Central memory CD8-positive, alpha-beta T cell (primary cell): ENCODE measurements around the gene KHDRBS2.

Experiments
- ATAC-seq: fragments of 150-1000 bp; cut with Tn5 transposase; replicated peaks from 2 replicates; pipeline ENCODE4 v1.10.0; 2022; ENCODE audit warnings: mild to moderate bottlenecking, moderate FRiP score, moderate number of reproducible peaks; ENCODE audit not compliant: poor library complexity, severe bottlenecking; ENCODE audit errors: extremely low read depth
- DNase-seq, 2 donors: peaks; one replicate each; pipeline ENCODE4 v3.0.0; 2021; ENCODE audit warnings: low spot score in 2 of 2
- H3K27ac Mint-ChIP-seq: one replicate; pipeline ENCODE4 v1.8.0; 2022; ENCODE audit warnings: low read depth, mild to moderate bottlenecking, moderate library complexity, mixed read lengths
- H3K27me3 Mint-ChIP-seq: one replicate; pipeline ENCODE4 v1.8.0; 2022; ENCODE audit warnings: mixed read lengths
- H3K36me3 Mint-ChIP-seq: one replicate; pipeline ENCODE4 v1.8.0; 2022; ENCODE audit warnings: mild to moderate bottlenecking, moderate library complexity, mixed read lengths; ENCODE audit not compliant: insufficient read depth
- H3K4me1 Mint-ChIP-seq: one replicate; pipeline ENCODE4 v1.8.0; 2022; ENCODE audit warnings: mixed read lengths
- H3K4me3 Mint-ChIP-seq: one replicate; pipeline ENCODE4 v1.8.0; 2022; ENCODE audit warnings: mild to moderate bottlenecking, moderate library complexity, mixed read lengths
- H3K9me3 Mint-ChIP-seq: one replicate; pipeline ENCODE4 v1.8.0; 2022; ENCODE audit warnings: mixed read lengths

KHDRBS2 gene

DNA sequence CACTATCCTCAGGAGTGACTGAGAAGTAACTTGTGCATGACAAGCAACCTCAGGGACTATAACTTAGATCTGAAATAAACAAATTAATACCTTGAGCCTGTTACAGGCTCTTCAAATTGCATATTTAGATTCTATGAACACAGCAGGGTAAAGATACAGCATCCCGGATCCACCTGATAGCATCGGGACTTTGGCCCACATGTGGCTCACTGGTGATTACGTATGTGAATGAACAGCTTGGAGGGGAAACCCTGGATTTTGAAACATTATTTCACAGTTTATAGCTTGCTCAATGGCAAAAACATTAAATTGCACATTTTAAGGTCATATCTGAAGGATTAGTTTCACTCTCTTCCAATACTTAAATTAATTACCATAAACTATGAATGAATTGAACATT, 133.2 kb downstream of the KHDRBS2 start:
- ATAC-seq: no peak

DNA sequence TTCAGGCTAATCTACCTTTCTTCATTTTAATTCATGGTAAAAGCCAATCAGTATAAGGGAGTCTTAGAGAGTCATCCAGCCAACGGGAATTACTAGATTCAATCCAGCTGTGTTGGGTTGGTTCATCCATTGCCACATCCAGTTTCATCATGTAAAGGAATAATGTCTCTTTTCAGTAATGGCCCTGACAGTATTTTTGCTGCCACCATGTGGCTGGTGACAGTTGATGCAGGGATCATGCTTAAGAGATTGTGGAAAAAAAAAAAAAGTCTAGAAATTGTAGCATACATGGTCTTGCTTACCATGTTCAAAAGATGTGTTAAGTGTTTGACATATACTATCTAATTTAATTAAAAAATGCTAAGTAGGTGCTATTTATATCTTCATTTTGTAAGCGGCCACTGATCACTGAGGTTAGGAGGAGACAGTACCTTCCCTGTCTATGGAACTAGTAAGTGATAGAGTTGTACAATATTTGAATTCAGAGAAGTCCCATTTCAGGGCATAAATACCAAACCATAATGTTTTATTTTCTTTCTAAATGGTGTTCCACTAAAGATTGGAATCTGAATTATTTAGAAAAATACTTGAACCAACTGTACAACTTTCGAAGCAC, 135.9 kb downstream of the KHDRBS2 start:
- no peaks in the 10 kb centered on the region for H3K4me1 Mint-ChIP-seq
- DNase-seq (no peak), ATAC-seq (no peak)
- H3K9me3 Mint-ChIP-seq: peaks cover 15% of the 10 kb centered on the region
- no peak overlapping the region for H3K4me3 Mint-ChIP-seq
- no peaks in the 10 kb centered on the region for H3K36me3 Mint-ChIP-seq
- H3K27me3 Mint-ChIP-seq: no peaks in the 10 kb centered on the region
- H3K27ac Mint-ChIP-seq: no peak overlapping the region

More for the DNA sequence above, 133.2 kb downstream of the KHDRBS2 start:
- H3K27me3 Mint-ChIP-seq: no peaks in the 10 kb centered on the region
- H3K36me3 Mint-ChIP-seq: no peaks in the 10 kb centered on the region
- no peak overlapping the region for H3K27ac Mint-ChIP-seq
- H3K9me3 Mint-ChIP-seq: peaks cover 15% of the 10 kb centered on the region
- DNase-seq: no peak
- H3K4me3 Mint-ChIP-seq: no peak overlapping the region
- H3K4me1 Mint-ChIP-seq: no peaks in the 10 kb centered on the region

DNA sequence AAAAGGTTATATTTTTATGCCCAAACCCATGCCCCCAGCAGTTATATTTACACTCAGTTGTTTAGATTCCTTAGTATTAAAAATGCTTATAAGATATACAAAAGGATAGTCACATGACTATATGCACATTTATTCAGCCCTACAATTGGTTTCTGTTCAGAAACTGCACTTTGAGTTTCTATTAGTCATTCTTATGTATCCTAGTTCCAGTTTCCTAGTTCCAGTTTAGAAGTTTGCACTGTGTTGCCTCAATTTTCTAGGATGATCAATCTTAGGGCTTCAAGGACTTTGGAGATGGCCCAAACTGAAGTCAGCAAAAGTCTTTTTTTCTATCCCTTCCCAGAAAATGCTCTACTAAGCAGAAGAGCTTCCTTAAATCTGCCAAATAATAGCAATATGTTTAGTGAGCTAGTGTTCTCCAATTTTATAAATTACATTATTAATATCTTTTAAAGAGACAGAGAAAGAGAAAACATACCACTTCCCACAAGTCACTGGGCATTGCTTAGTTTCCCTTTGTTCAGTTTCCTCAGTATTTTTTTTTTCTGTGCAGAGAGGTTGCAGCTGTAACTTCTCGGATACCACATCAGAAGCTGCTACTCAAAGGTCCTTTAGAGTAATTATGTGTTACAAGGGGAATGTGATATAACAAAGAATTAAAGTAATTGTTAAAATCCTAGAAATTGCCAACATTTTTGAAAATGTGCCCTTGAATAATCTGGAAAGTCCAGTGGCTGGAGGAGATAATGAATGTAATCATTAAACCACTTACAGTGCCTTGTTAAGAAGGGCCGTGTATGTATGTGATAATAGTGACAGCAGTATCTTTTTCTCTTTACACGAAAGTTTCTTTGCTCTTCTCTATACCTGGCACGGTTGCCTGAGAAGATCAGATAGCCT, 138.8 kb downstream of the KHDRBS2 start:
- Mint-ChIP-seq H3K4me3 (no peak overlapping the region), H3K4me1 (no peaks in the 10 kb centered on the region)

DNA sequence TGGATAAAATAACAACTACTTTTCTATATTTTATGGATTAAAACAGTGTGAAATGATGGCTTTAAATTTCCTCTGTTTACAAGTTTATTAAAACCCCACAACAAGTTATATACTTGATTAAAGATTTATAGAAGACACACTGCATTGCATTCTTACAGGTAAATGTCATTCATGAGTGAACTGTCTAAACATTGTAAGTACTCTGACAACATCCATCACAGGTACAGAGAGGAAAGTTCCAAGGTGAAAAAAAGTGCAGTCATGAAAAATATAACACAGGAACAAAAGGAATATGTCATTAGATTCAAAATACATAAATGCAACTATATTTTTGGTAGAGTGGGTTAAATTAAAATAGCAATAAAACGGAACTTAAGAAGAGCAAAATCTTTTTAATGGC, 156.9 kb downstream of the KHDRBS2 start:
- DNase-seq: no peak
- Mint-ChIP-seq H3K9me3 (peaks cover 21% of the 10 kb centered on the region), H3K27me3 (no peaks in the 10 kb centered on the region), H3K4me1 (no peaks in the 10 kb centered on the region), H3K36me3 (no peaks in the 10 kb centered on the region), H3K27ac (no peak overlapping the region), H3K4me3 (no peak overlapping the region)
- no peak for ATAC-seq

More for the DNA sequence above, 138.8 kb downstream of the KHDRBS2 start:
- Mint-ChIP-seq H3K9me3 (peaks cover 15% of the 10 kb centered on the region), H3K27ac (no peak overlapping the region), H3K36me3 (no peaks in the 10 kb centered on the region), H3K27me3 (no peaks in the 10 kb centered on the region)
- DNase-seq: no peak
- no peak for ATAC-seq

DNA sequence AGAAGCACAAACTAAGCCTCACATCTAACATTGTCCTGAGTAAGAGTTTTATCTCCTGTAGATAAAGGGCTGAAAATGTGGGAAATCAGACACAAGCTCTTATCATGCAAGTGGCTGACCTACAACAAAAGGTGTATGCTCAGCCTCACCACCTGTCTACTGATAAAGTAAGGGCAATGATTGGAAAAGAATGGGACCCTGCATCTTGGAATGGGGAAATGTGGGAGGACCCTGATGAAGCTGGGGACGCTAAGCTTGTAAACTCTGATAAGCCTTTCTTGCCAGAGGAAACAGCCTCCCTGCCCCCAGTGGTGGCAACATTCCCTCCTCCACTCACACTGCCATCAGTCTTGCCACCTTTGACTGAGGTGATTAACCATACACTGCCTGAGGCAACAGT, 166.6 kb downstream of the KHDRBS2 start:
- no peak overlapping the region for H3K27ac Mint-ChIP-seq
- DNase-seq (no peak), ATAC-seq (no peak)
- peaks cover 16% of the 10 kb centered on the region for H3K9me3 Mint-ChIP-seq
- no peaks in the 10 kb centered on the region for H3K27me3 Mint-ChIP-seq
- H3K4me1 Mint-ChIP-seq: no peaks in the 10 kb centered on the region
- H3K36me3 Mint-ChIP-seq: no peaks in the 10 kb centered on the region
- H3K4me3 Mint-ChIP-seq: no peak overlapping the region

DNA sequence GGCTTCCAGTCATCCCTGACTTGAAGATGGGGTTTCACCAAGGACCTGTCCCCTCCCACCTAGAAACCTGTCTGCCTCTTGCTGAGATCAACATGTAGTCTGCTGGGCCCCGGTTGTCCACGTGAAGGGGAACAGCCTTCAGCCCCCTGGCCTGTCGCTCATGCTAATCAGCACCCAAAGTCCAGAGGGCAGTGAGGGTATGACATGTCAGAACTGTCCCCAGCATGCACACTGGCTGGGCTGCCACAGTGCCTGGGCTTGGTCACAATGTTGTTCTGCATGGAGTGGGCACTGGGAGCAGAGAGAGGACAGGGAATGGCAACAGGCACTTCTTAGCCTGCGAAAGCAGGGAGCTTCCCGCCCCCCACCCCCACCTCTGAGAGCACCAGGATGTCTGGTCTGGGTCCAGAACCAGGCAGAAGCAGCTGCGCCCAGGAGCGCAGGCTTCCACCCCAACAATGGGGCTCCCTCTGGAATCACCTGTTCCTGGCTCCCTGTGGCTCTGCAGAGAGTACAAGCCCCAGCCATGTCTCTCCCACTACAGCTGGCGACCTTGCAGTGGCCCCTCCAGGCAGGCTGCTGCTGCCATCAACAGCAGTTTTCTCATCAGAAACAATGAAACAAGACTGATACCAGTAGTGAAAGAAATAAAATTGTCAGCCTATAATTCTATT, 182.7 kb downstream of the KHDRBS2 start:
- DNase-seq: no peak
- no peak for ATAC-seq
- Mint-ChIP-seq H3K4me1 (no peaks in the 10 kb centered on the region), H3K27ac (no peak overlapping the region), H3K27me3 (no peaks in the 10 kb centered on the region), H3K9me3 (peaks cover 18% of the 10 kb centered on the region), H3K36me3 (no peaks in the 10 kb centered on the region), H3K4me3 (no peak overlapping the region)

DNA sequence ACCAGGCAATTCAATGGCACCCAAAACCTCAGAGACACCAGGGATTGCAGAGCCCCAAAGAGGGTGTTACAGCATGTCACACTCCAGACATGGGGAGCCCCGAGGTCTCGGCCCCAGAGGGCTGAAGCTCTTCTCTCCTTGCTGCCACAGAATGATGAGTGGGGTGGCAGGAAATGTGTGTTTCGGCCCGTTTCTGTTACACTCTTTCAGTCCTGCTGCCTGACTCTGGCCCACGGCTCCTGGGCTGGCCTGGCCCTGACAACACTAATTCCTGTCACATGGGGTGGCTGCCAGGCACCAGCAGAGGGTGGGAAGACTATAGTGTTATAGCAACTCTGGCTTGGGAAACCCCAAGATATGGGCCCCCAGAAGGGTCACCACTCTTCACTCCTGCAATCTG, 183.6 kb downstream of the KHDRBS2 start:
- Mint-ChIP-seq H3K27me3 (no peaks in the 10 kb centered on the region), H3K9me3 (peaks cover 20% of the 10 kb centered on the region), H3K36me3 (no peaks in the 10 kb centered on the region), H3K27ac (no peak overlapping the region), H3K4me1 (no peaks in the 10 kb centered on the region), H3K4me3 (no peak overlapping the region)
- DNase-seq (no peak), ATAC-seq (no peak)

DNA sequence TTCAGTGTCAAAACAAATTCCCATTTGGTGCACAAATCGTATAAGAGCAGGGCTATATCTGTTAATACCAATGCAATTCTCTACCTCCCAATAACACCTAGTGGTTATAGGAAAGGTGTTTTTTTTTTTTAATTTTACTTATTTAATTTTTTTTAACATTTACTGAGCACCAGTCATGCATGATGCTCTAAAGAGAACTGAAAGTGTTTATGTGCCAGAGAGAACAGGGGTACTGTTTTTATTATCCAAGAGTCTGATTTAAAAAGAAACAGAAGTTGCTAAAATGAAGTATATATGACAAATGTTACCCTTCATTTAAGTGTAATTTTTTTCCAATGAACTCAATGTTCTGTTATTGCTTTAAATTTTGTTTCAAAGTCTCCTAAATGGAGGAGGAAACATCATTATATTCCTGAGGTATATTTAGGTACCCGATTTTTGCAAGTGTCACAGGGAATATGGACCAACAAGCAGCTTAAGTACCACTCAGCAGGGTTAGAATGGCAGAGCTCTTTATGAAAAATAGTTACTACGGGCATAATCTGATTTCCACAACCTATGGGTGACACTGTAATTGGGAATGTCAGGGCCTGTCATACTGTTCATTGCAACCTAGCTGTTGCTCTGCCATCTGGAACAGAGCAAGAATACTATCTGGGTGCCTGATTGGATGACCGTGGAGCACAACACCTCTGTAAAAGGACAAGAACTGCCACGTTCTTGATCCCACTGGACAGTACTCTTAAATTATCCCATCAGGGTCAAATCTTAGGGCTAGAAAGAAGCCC, 195.4 kb downstream of the KHDRBS2 start:
- Mint-ChIP-seq H3K4me1 (no peaks in the 10 kb centered on the region), H3K9me3 (peaks cover 33% of the 10 kb centered on the region), H3K27ac (no peak overlapping the region), H3K36me3 (no peaks in the 10 kb centered on the region), H3K4me3 (no peak overlapping the region), H3K27me3 (no peaks in the 10 kb centered on the region)
- ATAC-seq: no peak
- no peak for DNase-seq

DNA sequence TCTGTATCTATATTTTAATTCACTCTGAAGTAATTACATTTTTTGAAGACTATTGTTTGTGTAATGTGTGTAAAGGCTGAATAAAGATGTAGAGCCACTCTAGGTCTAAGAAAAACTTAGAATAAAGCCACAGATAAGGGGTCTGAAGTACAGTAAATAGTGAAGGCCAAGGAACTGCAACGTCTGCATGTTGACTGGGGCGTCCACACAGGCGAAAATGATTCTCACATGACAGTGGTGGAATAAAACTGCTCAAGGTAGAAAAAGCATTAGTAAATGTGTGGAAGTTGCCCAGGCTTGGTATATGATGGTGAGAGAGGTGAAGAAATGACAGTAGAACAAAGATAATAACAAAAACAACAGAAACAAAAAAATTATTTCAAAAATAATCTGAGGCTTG, 196.2 kb downstream of the KHDRBS2 start:
- DNase-seq: no peak
- Mint-ChIP-seq H3K36me3 (no peaks in the 10 kb centered on the region), H3K4me1 (no peaks in the 10 kb centered on the region), H3K4me3 (no peak overlapping the region), H3K27ac (no peak overlapping the region), H3K27me3 (no peaks in the 10 kb centered on the region), H3K9me3 (peaks cover 39% of the 10 kb centered on the region)
- ATAC-seq: no peak

DNA sequence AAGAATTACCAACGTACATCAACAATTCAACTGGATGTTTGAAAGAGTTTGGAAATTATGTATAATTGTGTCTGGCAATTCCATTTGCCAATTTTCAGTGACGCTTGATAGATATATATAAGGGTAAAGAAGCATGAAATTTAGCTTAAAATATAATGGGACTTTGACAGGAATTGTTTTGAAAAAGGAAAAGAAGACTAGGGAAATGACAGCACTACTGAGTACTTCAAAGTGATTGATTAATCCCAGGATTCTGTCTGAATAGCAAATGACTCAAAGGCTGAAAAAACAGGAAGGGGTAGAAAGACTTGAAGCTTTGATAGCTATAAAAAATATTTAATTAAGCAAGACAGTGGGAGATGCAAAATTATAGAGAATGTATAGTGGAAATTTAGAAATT, 200.0 kb downstream of the KHDRBS2 start:
- Mint-ChIP-seq H3K4me1 (no peaks in the 10 kb centered on the region), H3K4me3 (no peak overlapping the region), H3K27ac (no peak overlapping the region), H3K9me3 (peaks cover 35% of the 10 kb centered on the region), H3K27me3 (no peaks in the 10 kb centered on the region), H3K36me3 (no peaks in the 10 kb centered on the region)
- DNase-seq: no peak
- ATAC-seq: no peak

DNA sequence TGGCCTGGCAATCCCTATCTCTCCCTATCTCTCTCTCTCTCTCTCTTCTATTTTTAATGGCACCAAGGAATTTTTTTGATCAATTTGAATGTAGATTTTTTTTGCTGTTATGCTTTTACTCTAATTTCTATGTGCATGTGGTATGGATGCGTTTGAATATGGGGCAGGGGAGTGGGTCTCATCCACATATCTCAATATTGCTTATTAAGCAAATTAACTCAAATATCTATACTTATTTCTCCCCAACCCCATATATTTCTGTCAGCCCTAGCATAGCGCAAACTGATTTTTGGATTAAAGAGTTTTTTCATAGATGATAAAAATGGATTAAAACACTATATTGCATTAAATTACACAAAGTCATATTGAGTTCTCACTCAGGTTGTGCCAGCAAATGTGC, 210.2 kb downstream of the KHDRBS2 start:
- Mint-ChIP-seq H3K9me3 (peaks cover 12% of the 10 kb centered on the region), H3K27ac (no peak overlapping the region), H3K4me3 (no peak overlapping the region), H3K27me3 (no peaks in the 10 kb centered on the region), H3K4me1 (no peaks in the 10 kb centered on the region), H3K36me3 (no peaks in the 10 kb centered on the region)
- DNase-seq: no peak
- no peak for ATAC-seq

DNA sequence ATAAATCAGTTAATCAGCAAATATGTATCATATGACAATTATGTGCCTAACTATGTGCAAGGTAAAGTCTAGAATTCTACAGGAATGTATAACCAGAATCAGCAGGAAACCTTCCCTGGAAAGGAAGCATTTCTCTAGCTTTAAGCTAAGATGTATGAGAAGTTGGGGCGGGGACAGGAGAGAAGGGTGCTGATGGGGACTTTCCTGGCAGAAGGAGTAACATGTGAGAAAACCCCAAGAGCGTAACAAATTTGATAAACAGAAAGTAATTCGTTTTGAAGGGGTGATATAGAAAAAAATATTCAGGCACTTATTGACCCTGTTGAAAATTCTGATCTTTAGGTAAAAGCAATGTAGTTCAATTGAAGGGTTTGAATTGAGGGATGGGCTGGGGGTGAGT, 226.1 kb downstream of the KHDRBS2 start:
- H3K4me1 Mint-ChIP-seq: no peaks in the 10 kb centered on the region

More for the DNA sequence above, 226.1 kb downstream of the KHDRBS2 start:
- ATAC-seq (no peak), DNase-seq (no peak)
- Mint-ChIP-seq H3K4me3 (no peak overlapping the region), H3K27me3 (no peaks in the 10 kb centered on the region), H3K27ac (no peak overlapping the region), H3K9me3 (peaks cover 20% of the 10 kb centered on the region), H3K36me3 (no peaks in the 10 kb centered on the region)
